Neural cell (in vitro differentiated cells): ENCODE results near the gene COP1.

Source experiments
- EZH2 ChIP-seq: fragments of 200-600, 300-800 bp; shearing (Covaris generic), sonication (generic); IDR thresholded peaks from 2 replicates; pipeline ENCODE4 v1.6.1; 2014; ENCODE audit warnings: antibody characterized with exemption, low read length, borderline replicate concordance, mild to moderate bottlenecking; ENCODE audit not compliant: insufficient read depth, poor library complexity, severe bottlenecking
- POLR2AphosphoS5 ChIP-seq: IDR thresholded peaks from 2 replicates; pipeline ENCODE4 v1.6.1; 2012
- TF ChIP-seq, protein P1 (sequence below): fragments of 450-650 bp; IDR thresholded peaks from 2 replicates; pipeline ENCODE4 v1.5.1; 2014; ENCODE audit warnings: antibody characterized with exemption, mild to moderate bottlenecking, moderate library complexity; ENCODE audit not compliant: poor library complexity, severe bottlenecking

DNA sequence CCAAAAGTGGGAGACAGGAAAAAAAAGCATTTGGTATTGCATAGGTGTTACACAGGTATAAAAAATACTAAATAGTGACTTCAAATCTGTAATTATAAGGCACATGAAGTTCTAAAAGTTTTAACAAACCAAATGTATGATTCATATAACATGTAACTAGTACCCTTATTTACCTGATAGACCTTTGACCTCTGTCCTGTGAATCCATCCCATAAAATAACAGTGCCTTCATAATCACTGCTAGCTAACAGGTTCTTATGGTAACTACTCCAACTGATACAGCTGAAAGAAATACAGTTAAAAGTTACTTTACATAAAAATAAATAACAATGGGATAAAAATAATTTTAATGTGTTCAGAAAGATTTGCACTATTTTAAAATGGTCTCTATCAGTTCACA, 163.5 kb downstream of the COP1 start:
- TF ChIP-seq POLR2AphosphoS5: no peak
- TF ChIP-seq, protein P1, sequence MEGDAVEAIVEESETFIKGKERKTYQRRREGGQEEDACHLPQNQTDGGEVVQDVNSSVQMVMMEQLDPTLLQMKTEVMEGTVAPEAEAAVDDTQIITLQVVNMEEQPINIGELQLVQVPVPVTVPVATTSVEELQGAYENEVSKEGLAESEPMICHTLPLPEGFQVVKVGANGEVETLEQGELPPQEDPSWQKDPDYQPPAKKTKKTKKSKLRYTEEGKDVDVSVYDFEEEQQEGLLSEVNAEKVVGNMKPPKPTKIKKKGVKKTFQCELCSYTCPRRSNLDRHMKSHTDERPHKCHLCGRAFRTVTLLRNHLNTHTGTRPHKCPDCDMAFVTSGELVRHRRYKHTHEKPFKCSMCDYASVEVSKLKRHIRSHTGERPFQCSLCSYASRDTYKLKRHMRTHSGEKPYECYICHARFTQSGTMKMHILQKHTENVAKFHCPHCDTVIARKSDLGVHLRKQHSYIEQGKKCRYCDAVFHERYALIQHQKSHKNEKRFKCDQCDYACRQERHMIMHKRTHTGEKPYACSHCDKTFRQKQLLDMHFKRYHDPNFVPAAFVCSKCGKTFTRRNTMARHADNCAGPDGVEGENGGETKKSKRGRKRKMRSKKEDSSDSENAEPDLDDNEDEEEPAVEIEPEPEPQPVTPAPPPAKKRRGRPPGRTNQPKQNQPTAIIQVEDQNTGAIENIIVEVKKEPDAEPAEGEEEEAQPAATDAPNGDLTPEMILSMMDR: no peak
- no peak for TF ChIP-seq EZH2
